ENCODE measurements around the gene NDUFAF2. TPM values are rescaled to one million over a fixed set of nuclear protein-coding genes. Genes with fewer than 3 reads are reported as not detected.

NDUFAF2 gene
- total and polyA plus RNA-seq, 10 of the 15 experiments (the other 5 are each of a cell fraction or from before 2014, with no cell fraction given), result 22.4 to 121 (median 65.3) TPM

DNA sequence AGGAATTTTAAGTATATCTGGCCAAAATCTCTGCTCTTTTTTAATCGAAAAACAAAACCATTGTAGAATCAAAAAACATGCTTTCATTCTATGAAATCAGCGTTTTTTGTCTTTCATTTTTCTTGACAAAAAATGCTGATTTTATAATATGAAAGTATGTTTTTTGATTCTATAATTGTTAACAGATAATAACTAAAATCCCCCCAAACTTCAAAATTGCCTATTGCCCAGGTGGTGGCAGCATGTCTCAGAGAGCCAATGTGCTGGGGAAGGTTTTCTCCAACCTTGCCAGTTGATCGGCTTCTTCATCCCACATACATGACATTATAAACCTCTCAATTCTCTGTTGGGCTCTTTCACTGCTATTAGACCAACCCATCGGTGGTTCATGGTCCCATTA, 222.4 kb downstream of the NDUFAF2 start (continued):
- TF ChIP-seq, protein P1, sequence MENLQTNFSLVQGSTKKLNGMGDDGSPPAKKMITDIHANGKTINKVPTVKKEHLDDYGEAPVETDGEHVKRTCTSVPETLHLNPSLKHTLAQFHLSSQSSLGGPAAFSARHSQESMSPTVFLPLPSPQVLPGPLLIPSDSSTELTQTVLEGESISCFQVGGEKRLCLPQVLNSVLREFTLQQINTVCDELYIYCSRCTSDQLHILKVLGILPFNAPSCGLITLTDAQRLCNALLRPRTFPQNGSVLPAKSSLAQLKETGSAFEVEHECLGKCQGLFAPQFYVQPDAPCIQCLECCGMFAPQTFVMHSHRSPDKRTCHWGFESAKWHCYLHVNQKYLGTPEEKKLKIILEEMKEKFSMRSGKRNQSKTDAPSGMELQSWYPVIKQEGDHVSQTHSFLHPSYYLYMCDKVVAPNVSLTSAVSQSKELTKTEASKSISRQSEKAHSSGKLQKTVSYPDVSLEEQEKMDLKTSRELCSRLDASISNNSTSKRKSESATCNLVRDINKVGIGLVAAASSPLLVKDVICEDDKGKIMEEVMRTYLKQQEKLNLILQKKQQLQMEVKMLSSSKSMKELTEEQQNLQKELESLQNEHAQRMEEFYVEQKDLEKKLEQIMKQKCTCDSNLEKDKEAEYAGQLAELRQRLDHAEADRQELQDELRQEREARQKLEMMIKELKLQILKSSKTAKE (IDR thresholded peaks at IDR 0.05; ENCODE audit: low read depth, poor library complexity, severe bottlenecking), result no peak

- RAD21 ChIA-PET (ENCODE audit: unreplicated experiment), result interaction anchor here (1.1 to 1.4 kb wide), 4 partner anchors 8 to 490 kb away, joined by 3 to 5 read pairs (median 4); no protein-coding TSS in a partner anchor
- DNase-seq (ENCODE audit: low read depth, low spot score), result no peak
- SMC1A ChIA-PET (ENCODE audit: uncharacterized antibody, unreplicated experiment), result interaction anchor here (1.0 to 3.1 kb wide), 12 partner anchors 9 to 490 kb away, joined by 3 to 16 read pairs (median 5); no protein-coding TSS in a partner anchor
- BruUV-seq (replicated peaks), result no TSS peak
- H3K27ac ChIP-seq (ENCODE audit: control insufficient read depth, insufficient read depth), result no peak overlapping the region
- H2AFZ ChIP-seq (ENCODE audit: control insufficient read depth, low read depth, low read length), result no peak overlapping the region
- TF ChIP-seq FOXM1 (IDR thresholded peaks at IDR 0.05; ENCODE audit: low read depth, low read length), result no peak
- TF ChIP-seq CHD4 (IDR thresholded peaks at IDR 0.05), result no peak
- TF ChIP-seq ESRRA (IDR thresholded peaks at IDR 0.05; ENCODE audit: low read length), result no peak
- TF ChIP-seq USF2 (IDR thresholded peaks at IDR 0.05; ENCODE audit: borderline replicate concordance, low read depth, low read length), result no peak
- TF ChIP-seq JUNB (IDR thresholded peaks at IDR 0.05), result no peak
- TF ChIP-seq NFIC (IDR thresholded peaks at IDR 0.05; ENCODE audit: low read depth, low read length), result no peak
- no peak for TF ChIP-seq TAF1 (IDR thresholded peaks at IDR 0.05; ENCODE audit: borderline replicate concordance, low read depth, low read length)
- no peak for TF ChIP-seq RELA (IDR thresholded peaks at IDR 0.05; ENCODE audit: borderline replicate concordance, partially characterized antibody)
- TF ChIP-seq, protein P2, sequence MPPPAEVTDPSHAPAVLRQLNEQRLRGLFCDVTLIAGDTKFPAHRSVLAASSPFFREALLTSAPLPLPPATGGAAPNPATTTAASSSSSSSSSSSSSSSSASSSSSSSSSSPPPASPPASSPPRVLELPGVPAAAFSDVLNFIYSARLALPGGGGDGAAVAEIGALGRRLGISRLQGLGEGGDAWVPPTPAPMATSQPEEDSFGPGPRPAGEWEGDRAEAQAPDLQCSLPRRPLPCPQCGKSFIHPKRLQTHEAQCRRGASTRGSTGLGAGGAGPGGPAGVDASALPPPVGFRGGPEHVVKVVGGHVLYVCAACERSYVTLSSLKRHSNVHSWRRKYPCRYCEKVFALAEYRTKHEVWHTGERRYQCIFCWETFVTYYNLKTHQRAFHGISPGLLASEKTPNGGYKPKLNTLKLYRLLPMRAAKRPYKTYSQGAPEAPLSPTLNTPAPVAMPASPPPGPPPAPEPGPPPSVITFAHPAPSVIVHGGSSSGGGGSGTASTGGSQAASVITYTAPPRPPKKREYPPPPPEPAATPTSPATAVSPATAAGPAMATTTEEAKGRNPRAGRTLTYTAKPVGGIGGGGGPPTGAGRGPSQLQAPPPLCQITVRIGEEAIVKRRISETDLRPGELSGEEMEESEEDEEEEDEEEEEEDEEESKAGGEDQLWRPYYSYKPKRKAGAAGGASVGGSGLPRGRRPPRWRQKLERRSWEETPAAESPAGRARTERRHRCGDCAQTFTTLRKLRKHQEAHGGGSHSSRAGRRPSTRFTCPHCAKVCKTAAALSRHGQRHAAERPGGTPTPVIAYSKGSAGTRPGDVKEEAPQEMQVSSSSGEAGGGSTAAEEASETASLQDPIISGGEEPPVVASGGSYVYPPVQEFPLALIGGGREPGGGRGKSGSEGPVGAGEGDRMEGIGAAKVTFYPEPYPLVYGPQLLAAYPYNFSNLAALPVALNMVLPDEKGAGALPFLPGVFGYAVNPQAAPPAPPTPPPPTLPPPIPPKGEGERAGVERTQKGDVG (CRISPR knock-in tag; IDR thresholded peaks at IDR 0.05), result no peak
- no peak for TF ChIP-seq ZNF217 (IDR thresholded peaks at IDR 0.05)
- no peak for TF ChIP-seq PAX5 (IDR thresholded peaks at IDR 0.05; ENCODE audit: borderline replicate concordance, low read depth, low read length)
- TF ChIP-seq BMI1 (IDR thresholded peaks at IDR 0.05; ENCODE audit: borderline replicate concordance), result no peak
- no peak for TF ChIP-seq TCF7 (IDR thresholded peaks at IDR 0.05; ENCODE audit: borderline replicate concordance)
- H3K36me3 ChIP-seq (ENCODE audit: control insufficient read depth in 2 of 2, insufficient read depth in 2 of 2, low read length in 1 of 2), result no peaks in the 10 kb centered on the region
- POLR2A ChIA-PET, result interaction anchor here (1.0 to 1.6 kb wide), 3 partner anchors 135 to 162 kb away, joined by 3 to 5 read pairs (median 3); no protein-coding TSS in a partner anchor
- no peaks in the 10 kb centered on the region for H4K20me1 ChIP-seq (ENCODE audit: control insufficient read depth, insufficient read depth)
- H3K4me3 ChIP-seq, result no peak overlapping the region
- FAIRE-seq, result no peak
- no peaks in the 10 kb centered on the region; the same call in 1 of the 2 replicates for H3K4me1 ChIP-seq (ENCODE audit: control insufficient read depth, insufficient read depth, low read length)
- WGBS (ENCODE audit: insufficient coverage, insufficient replicate concordance, low lambda C conversion rate, missing lambda C conversion rate), result 98% methylated on average over 8 of the region's 8 CpGs
- H3K27me3 ChIP-seq (replicated peaks in 1 of 2; ENCODE audit: control insufficient read depth in 2 of 2, insufficient read depth in 2 of 2, low read length in 1 of 2), result no peaks in the 10 kb centered on the region
- no peak overlapping the region for H3K4me2 ChIP-seq (ENCODE audit: control insufficient read depth, insufficient read depth)
- in situ Hi-C loops (cut with MboI), result loop anchor here (10.0 kb wide), 1 partner anchor 156 kb away; no protein-coding TSS in a partner anchor
- no peak for ATAC-seq
- CTCF ChIA-PET, result interaction anchor here (1.0 to 2.8 kb wide), 9 partner anchors 9 to 489 kb away, joined by 3 to 14 read pairs (median 6); partner anchors contain the start of gene ZSWIM6
- no peak overlapping the region for H3K9ac ChIP-seq (ENCODE audit: control insufficient read depth, insufficient read depth, low read length)
- intact Hi-C loops (cut with micrococcal nuclease; ENCODE audit: unreplicated experiment), result loop anchor here (10.0 kb wide), 3 partner anchors 366 to 766 kb away; no protein-coding TSS in a partner anchor
- H3K9me3 ChIP-seq (replicated peaks; ENCODE audit: control insufficient read depth, insufficient read depth, low read length), result no peaks in the 10 kb centered on the region; the same call in 2 of the 3 replicates
- peaks cover 4% of the 10 kb centered on the region for H3K79me2 ChIP-seq (ENCODE audit: control insufficient read depth, insufficient read depth, low read length)
These were observed 223.9 kb downstream of the NDUFAF2 start for GRCh38 chr5:61168951-61169350.
